Measurements from ENCODE around the gene IGF2BP2. TPM values are rescaled to one million over a fixed set of nuclear protein-coding genes. Genes with fewer than 3 reads are reported as not detected.
"Not testable (repeated sequence)": the region's sequence is repeated elsewhere in the genome, so short reads cannot be mapped to it uniquely, and the experiment has no call there.

Gene IGF2BP2
- total RNA-seq, 2 experiments from 2014 or later: 0.62 TPM; not detected in 1

DNA sequence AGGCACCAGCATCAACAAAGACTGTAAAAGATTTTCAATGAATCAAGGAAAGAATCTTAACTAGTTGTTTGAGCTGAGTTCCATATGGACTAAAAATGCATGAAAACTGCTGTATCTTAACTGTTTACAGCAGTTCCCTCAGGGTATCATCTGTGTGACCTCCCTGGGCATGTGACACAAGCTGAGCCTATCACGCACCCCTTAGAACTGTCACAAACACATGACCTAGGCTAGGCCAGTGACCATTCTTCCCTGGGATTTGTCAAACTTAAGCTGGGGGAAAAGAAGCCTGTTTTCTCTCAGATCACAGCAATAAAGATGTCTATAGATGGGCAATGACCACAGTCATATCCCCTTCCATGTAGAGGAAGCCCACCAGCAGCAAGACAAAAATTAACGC, 35.7 kb downstream of the IGF2BP2 start:
- ChIA-PET POLR2A (no interaction called here), CTCF (interaction anchor here (2.5 kb wide), 1 partner anchor 21 kb away, joined by 6 read pairs; no protein-coding TSS in a partner anchor)
- peaks cover 6% of the 10 kb centered on the region for H3K27me3 Mint-ChIP-seq
- no peak overlapping the region for H3K4me3 Mint-ChIP-seq
- no peaks in the 10 kb centered on the region for H3K9me3 Mint-ChIP-seq
- no peak overlapping the region for H3K27ac Mint-ChIP-seq
- peaks cover 2% of the 10 kb centered on the region for H3K4me1 Mint-ChIP-seq
- no peak for DNase-seq
- H3K36me3 Mint-ChIP-seq (ENCODE audit: low read depth): no peaks in the 10 kb centered on the region

DNA sequence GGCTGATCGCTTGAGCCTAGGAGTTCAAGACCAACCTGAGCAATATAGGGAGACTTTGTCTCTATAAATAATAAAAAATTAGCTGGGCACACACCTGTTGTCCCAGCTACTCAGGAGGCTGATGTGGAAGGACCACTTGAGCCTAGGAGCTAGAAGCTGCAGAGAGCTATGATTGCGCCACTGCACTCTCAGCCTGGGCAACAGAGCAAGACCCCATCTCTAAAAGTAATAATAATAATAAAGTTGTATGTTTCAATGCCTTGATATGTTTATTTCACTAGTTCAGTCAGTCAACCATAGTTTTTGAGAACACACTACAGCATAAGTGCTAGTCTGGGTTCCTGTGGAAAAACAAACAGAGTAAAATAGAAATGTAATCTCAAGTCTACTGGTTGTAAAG, 36.5 kb downstream of the IGF2BP2 start:
- Mint-ChIP-seq H3K9me3 (no peaks in the 10 kb centered on the region), H3K36me3 (ENCODE audit: low read depth) (no peaks in the 10 kb centered on the region), H3K4me3 (no peak overlapping the region), H3K27ac (no peak overlapping the region), H3K4me1 (no peaks in the 10 kb centered on the region), H3K27me3 (peaks cover 6% of the 10 kb centered on the region)
- CTCF ChIA-PET: interaction anchor here (0.6 to 1.0 kb wide), 2 partner anchors 19 to 34 kb away, joined by 3 to 5 read pairs; no protein-coding TSS in a partner anchor
- DNase-seq: no peak
- POLR2A ChIA-PET: no interaction called here

DNA sequence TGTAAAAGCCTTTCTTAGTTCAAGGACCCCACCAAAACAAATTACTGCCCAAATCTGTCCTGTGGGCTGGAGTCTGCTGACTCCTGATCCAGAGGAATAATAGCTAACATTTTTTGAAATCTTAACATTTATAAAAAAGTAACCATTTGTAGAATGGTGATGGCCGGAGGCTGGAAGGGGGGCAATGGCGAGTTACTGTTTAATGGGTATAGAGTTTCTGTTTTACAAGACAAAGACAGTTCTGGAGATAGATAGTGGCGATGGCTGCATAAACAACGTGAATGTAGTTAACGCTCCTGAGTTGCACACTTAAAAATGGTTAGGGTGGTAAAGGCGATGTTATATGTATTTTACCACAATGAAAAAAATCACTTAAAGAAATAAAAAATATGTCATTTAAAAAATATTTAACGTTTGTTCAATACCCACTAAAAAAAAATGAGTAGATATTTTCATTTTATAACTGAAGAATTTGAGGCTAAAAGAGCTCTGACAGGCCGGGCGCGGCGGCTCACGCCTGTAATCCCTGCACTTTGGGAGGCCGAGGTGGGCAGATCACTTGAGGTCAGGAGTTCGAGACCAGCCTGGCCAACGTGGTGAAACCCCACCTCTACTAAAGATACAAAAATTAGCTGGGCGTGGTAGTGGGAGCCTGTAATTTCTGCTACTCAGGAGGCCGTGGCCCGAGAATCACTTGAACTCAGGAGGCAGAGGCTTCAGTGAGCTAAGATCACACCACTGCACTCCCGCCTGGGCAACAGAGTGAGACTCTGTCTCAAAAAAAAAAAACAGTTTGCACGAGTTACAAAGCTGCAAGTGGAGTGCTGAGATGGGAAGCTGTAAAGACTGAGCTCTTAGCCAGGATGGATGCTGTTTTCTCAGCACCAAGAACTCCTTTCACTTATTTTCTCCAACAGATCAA, 37.6 kb downstream of the IGF2BP2 start:
- no peaks in the 10 kb centered on the region for H3K36me3 Mint-ChIP-seq (ENCODE audit: low read depth)
- H3K4me1 Mint-ChIP-seq: no peaks in the 10 kb centered on the region
- CTCF ChIA-PET: interaction anchor here (0.5 to 1.0 kb wide), 2 partner anchors 18 to 235 kb away, joined by 3 read pairs; no protein-coding TSS in a partner anchor
- no peaks in the 10 kb centered on the region for H3K9me3 Mint-ChIP-seq
- peaks cover 7% of the 10 kb centered on the region for H3K27me3 Mint-ChIP-seq
- no peak for DNase-seq
- POLR2A ChIA-PET: no interaction called here
- no peak overlapping the region for H3K27ac Mint-ChIP-seq
- no peak overlapping the region for H3K4me3 Mint-ChIP-seq

DNA sequence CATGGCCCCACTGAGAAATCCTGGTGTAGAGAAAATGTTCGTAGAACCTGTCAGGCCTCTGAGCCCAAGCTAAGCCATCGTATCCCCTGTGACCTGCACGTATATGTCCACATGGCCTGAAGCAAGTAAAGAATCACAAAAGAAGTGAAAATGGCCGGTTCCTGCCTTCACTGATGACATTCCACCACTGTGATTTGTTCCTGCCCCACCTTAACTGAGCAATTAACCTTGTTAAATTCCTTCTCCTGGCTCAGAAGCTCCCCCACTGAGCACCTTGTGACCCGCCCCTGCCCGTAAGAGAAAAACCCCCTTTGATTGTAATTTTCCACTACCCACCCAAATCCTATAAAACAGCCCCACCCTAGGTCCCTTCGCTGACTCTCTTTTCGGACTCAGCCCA, 38.6 kb downstream of the IGF2BP2 start:
- H3K9me3 Mint-ChIP-seq; H3K36me3 Mint-ChIP-seq (ENCODE audit: low read depth); H3K27ac Mint-ChIP-seq; CTCF ChIA-PET; H3K4me1 Mint-ChIP-seq; H3K27me3 Mint-ChIP-seq; POLR2A ChIA-PET; DNase-seq; H3K4me3 Mint-ChIP-seq: not testable (repeated sequence)

DNA sequence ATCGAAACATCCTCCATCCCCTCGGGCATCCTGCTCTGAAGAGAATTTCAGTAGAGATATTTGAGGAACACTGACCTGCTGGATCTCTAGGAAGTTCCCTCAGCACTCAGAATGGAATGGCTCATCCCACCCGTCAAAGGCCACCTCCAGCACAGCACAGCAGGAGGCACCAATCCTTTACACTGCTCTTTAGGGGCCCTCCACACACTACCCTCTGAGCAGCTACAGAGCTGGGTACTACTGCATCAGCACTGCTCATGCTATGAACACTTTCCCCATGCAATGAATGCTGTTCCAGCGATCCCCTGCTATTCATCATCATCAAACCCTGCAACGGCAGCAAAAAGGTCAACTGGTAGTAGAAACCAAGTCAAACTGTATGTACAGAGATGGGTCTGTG, 40.5 kb downstream of the IGF2BP2 start:
- Mint-ChIP-seq H3K9me3 (no peaks in the 10 kb centered on the region), H3K4me1 (no peaks in the 10 kb centered on the region), H3K36me3 (ENCODE audit: low read depth) (no peaks in the 10 kb centered on the region), H3K27me3 (peaks cover 10% of the 10 kb centered on the region), H3K27ac (no peak overlapping the region), H3K4me3 (no peak overlapping the region)
- DNase-seq: no peak
- POLR2A ChIA-PET: no interaction called here
- CTCF ChIA-PET: interaction anchor here (1.4 kb wide), 1 partner anchor 68 kb away, joined by 3 read pairs; no protein-coding TSS in a partner anchor

DNA sequence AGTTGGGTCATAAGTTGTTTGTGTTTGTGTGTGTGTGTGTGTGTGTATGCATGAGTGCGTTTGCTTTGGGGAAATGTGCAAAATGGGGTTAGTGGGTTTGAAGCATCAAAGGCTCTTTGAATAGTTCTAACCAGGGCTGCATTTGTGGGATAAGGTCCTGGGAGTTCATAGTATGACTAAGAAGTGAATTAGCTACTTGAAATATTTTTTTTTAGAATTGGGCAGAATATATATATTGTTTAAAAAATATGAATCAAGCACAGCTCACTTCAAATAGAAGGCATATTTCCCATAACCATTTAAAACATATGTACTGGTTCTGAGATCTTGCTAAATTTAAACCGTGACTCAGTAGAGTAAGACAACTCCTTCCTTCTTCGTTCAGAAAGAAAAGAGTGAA, 43.1 kb downstream of the IGF2BP2 start:
- POLR2A ChIA-PET: no interaction called here
- no peaks in the 10 kb centered on the region for H3K36me3 Mint-ChIP-seq (ENCODE audit: low read depth)
- no peaks in the 10 kb centered on the region for H3K9me3 Mint-ChIP-seq
- no peaks in the 10 kb centered on the region for H3K4me1 Mint-ChIP-seq
- no peak overlapping the region for H3K27ac Mint-ChIP-seq
- DNase-seq: no peak
- H3K4me3 Mint-ChIP-seq: no peak overlapping the region
- H3K27me3 Mint-ChIP-seq: peaks cover 12% of the 10 kb centered on the region
- CTCF ChIA-PET: no interaction called here

DNA sequence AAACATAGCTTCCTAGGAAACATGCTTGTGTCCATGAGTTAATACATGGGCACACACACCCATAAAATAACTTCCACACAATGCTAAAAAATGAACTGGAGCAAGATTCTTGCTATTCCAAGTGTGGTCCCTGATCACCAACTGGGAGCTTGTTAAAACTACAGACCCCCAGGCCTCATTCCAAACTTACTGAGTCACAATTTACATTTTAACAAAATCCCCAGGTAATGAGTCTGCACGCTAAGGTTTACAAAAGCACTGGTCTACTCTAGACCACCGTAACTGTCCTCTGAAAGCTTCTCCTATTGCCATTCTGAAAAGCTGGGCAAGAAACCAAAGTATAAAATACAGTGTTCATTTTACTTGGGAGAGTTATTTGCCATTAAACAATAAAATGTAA, 45.4 kb downstream of the IGF2BP2 start:
- ChIA-PET POLR2A (no interaction called here), CTCF (interaction anchor here (1.2 kb wide), 1 partner anchor 15 kb away, joined by 3 read pairs; no protein-coding TSS in a partner anchor)
- H3K27me3 Mint-ChIP-seq: peaks cover 16% of the 10 kb centered on the region

DNA sequence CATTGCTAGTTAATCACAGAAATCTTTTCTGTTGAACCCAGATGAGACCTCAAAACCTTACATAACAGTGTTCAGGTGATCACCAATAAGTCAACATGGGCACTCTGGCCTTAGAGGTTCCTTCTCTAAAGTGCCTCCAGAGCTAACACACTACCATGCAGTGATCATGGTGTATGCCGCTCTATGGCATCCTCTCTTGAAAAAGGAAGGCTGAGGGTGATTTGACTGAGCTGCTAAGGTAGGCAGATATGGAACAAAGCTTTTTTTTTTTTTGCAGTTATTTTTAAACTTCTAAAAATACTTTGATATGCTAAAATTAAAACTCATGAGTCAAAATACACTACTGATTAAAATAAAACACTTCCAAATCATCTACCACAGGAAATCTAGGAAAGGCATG, 46.0 kb downstream of the IGF2BP2 start:
- peaks cover 4% of the 10 kb centered on the region for H3K4me1 Mint-ChIP-seq
- CTCF ChIA-PET: interaction anchor here (1.2 kb wide), 1 partner anchor 14 kb away, joined by 3 read pairs; no protein-coding TSS in a partner anchor
- H3K4me3 Mint-ChIP-seq: no peak overlapping the region
- H3K27ac Mint-ChIP-seq: no peak overlapping the region
- POLR2A ChIA-PET: interaction anchor here (0.6 to 0.7 kb wide), 2 partner anchors 59 to 164 kb away, joined by 3 to 6 read pairs; no protein-coding TSS in a partner anchor
- no peaks in the 10 kb centered on the region for H3K36me3 Mint-ChIP-seq (ENCODE audit: low read depth)
- no peaks in the 10 kb centered on the region for H3K9me3 Mint-ChIP-seq
- peaks cover 16% of the 10 kb centered on the region for H3K27me3 Mint-ChIP-seq
- DNase-seq: no peak

More for the DNA sequence above, 45.4 kb downstream of the IGF2BP2 start:
- no peak for DNase-seq
- Mint-ChIP-seq H3K4me1 (no peaks in the 10 kb centered on the region), H3K36me3 (ENCODE audit: low read depth) (no peaks in the 10 kb centered on the region), H3K27ac (no peak overlapping the region), H3K4me3 (no peak overlapping the region), H3K9me3 (no peaks in the 10 kb centered on the region)

DNA sequence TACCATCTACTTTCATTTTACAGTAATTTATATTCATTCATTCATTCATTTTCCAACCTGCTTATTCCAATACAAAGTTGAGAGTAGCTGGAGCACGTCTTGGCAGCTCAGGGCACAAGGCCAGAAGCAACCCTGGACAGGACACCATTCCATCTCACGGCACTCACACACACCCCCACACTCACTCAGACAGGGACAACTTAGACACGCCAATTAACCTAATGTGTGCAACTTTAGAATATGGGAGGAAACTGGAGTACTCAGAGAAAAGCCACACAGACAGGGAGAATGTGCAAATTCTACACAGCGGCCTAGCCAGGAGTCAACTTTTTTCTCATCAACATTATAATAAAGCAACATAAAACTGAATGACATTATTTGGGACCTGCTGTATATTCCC, 46.7 kb downstream of the IGF2BP2 start:
- H3K27me3 Mint-ChIP-seq: peaks cover 16% of the 10 kb centered on the region
- POLR2A ChIA-PET: interaction anchor here (0.7 kb wide), 1 partner anchor 165 kb away, joined by 3 read pairs; no protein-coding TSS in a partner anchor
- DNase-seq: no peak
- H3K36me3 Mint-ChIP-seq (ENCODE audit: low read depth): no peaks in the 10 kb centered on the region
- H3K4me1 Mint-ChIP-seq: peaks cover 8% of the 10 kb centered on the region
- no peak overlapping the region for H3K27ac Mint-ChIP-seq
- no peaks in the 10 kb centered on the region for H3K9me3 Mint-ChIP-seq
- no peak overlapping the region for H3K4me3 Mint-ChIP-seq
- CTCF ChIA-PET: interaction anchor here (0.6 kb wide), 1 partner anchor 19 kb away, joined by 4 read pairs; no protein-coding TSS in a partner anchor

DNA sequence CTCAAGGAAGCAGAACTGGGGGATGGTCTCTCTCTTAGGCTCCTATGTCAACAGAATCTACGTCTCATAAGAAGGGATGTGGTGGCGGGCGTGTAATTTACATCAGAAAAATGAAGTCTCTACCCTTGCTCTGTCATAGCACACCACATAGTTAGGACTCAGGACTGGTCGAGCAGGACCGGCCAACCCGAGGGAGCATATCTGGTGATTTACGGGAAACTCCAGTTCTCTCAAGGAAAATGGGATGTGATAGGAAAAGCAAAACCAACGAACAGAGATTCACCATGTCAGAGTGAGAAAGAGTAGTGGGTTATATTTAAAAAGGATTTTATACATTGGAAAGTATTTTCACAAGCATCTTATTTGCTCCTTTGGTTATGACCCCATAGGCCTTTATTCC, 54.7 kb downstream of the IGF2BP2 start:
- H3K9me3 Mint-ChIP-seq: no peaks in the 10 kb centered on the region
- CTCF ChIA-PET: no interaction called here
- no peak for DNase-seq
- H3K4me1 Mint-ChIP-seq: peaks cover 8% of the 10 kb centered on the region
- no peaks in the 10 kb centered on the region for H3K36me3 Mint-ChIP-seq (ENCODE audit: low read depth)
- POLR2A ChIA-PET: no interaction called here
- peaks cover 12% of the 10 kb centered on the region for H3K27me3 Mint-ChIP-seq
- no peak overlapping the region for H3K4me3 Mint-ChIP-seq
- no peak overlapping the region for H3K27ac Mint-ChIP-seq

DNA sequence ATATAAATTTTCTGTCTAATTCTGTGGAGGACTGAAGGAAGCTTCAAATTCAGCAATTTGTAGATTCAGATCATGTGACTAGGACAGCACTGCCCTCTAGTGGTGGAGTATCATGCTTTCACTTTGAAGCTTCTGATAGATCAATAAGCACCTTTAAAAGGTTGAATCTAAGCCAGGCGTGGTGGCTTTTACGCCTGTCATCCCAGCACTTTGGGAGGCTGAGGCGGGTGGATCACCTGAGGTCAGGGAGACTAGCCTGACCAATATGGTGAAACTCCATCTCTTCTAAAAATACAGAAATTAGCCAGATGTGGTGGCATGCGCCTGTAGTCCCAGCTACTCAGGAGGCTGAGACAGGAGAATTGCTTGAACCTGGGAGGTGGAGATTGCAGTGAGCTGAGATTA, 56.3 kb downstream of the IGF2BP2 start:
- H3K27me3 Mint-ChIP-seq: peaks cover 24% of the 10 kb centered on the region
- not testable (repeated sequence) for H3K4me3 Mint-ChIP-seq

DNA sequence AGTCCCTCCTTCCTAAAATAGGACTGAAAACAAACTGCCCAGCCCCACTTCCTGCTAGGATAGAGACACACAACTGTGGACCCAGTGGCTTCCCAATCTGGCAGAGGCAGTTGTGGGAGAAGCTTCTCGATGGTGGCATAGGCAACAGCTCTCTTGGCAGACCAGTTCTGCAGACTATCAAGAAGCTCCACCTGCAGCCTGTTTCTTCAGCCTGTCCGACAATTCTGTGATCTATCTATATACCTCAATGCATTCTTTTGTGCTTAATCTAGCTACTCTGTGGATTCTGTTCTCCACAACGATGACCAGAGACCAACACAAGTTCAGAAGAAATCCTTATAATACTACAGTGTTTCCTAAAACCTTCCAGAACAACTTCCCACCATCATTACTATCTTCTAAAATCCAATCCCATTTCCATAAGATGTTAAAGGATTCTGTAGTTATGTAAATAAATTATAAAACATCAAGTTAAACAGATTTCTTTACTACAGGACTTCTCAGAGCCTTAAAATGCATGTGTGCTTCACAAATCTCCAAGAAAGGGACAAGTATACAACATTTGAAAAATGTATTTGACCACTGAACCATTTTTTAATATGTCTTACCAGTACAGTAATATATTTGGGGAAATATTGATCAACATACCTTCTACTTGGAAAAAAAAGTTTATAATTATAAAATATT, 57.7 kb downstream of the IGF2BP2 start:
- H3K27me3 Mint-ChIP-seq: peaks cover 32% of the 10 kb centered on the region
- H3K4me1 Mint-ChIP-seq: peaks cover 2% of the 10 kb centered on the region
- H3K36me3 Mint-ChIP-seq (ENCODE audit: low read depth): no peaks in the 10 kb centered on the region
- DNase-seq: no peak
- no peaks in the 10 kb centered on the region for H3K9me3 Mint-ChIP-seq
- no peak overlapping the region for H3K27ac Mint-ChIP-seq
- CTCF ChIA-PET: interaction anchor here (1.2 to 1.3 kb wide), 2 partner anchors 10 to 107 kb away, joined by 3 read pairs; no protein-coding TSS in a partner anchor
- POLR2A ChIA-PET: no interaction called here
- no peak overlapping the region for H3K4me3 Mint-ChIP-seq

More for the DNA sequence above, 56.3 kb downstream of the IGF2BP2 start:
- H3K9me3 Mint-ChIP-seq; POLR2A ChIA-PET; H3K27ac Mint-ChIP-seq; H3K36me3 Mint-ChIP-seq (ENCODE audit: low read depth); H3K4me1 Mint-ChIP-seq: not testable (repeated sequence)
- CTCF ChIA-PET: interaction anchor here (0.5 to 1.6 kb wide), 13 partner anchors 8 to 843 kb away, joined by 3 to 8 read pairs (median 4); no protein-coding TSS in a partner anchor
- DNase-seq: peak; percentile 84

Measured in activated CD4-positive, alpha-beta T cell treated with anti-CD3 and anti-CD28 coated beads, Interleukin-2, amount 10 ng/mL, durations not matched to agents 7 days and 5 days (primary cell).